DMS 273 treated with DMSO at 0.1 percent for 48 hours (cell line): ENCODE data around the gene CDC45.
A peak's percentile ranks its signal among the peaks of the same experiment; 100 is the strongest.
"Not testable (repeated sequence)": the region's sequence is repeated elsewhere in the genome, so short reads cannot be mapped to it uniquely, and the experiment has no call there.

ENCODE experiments used
- DNase-seq: peaks from one replicate; lab custom pipeline; 2025; lab: John Stamatoyannopoulos, UW

The CDC45 gene

GRCh38 chr22:19527861-19528417 lies 48.2 kb downstream of the CDC45 start:
- DNase-seq: no peak

- DNase-seq: no peak
These were observed 50.1 kb downstream of the CDC45 start for GRCh38 chr22:19529811-19530210.

GRCh38 chr22:19530751-19531150 lies 51.0 kb downstream of the CDC45 start:
- no peak for DNase-seq

- not testable (repeated sequence) for DNase-seq
These were observed 51.6 kb downstream of the CDC45 start for GRCh38 chr22:19531327-19531726.

- no peak for DNase-seq
These were observed 53.4 kb downstream of the CDC45 start for GRCh38 chr22:19533049-19533626.

GRCh38 chr22:19533857-19534256 lies 54.1 kb downstream of the CDC45 start:
- no peak for DNase-seq

- peak; percentile 35 for DNase-seq
These were observed 55.3 kb downstream of the CDC45 start for GRCh38 chr22:19535001-19535400.

GRCh38 chr22:19536564-19536963 lies 56.8 kb downstream of the CDC45 start:
- no peak for DNase-seq

GRCh38 chr22:19537941-19538488 lies 58.3 kb downstream of the CDC45 start:
- DNase-seq: no peak

- no peak for DNase-seq
These were observed 60.7 kb downstream of the CDC45 start for GRCh38 chr22:19540394-19540793.

- no peak for DNase-seq
These were observed 64.4 kb downstream of the CDC45 start for GRCh38 chr22:19543970-19544708.

- no peak for DNase-seq
These were observed 66.2 kb downstream of the CDC45 start for GRCh38 chr22:19545935-19546207.

GRCh38 chr22:19546680-19547079 lies 67.0 kb downstream of the CDC45 start:
- no peak for DNase-seq

- no peak for DNase-seq
These were observed 67.9 kb downstream of the CDC45 start for GRCh38 chr22:19547620-19548019.

- not testable (repeated sequence) for DNase-seq
These were observed 68.7 kb downstream of the CDC45 start for GRCh38 chr22:19548427-19548826.

- no peak for DNase-seq
These were observed 69.2 kb downstream of the CDC45 start for GRCh38 chr22:19548964-19549363.

GRCh38 chr22:19549428-19549827 lies 69.7 kb downstream of the CDC45 start:
- no peak for DNase-seq

GRCh38 chr22:19550382-19550781 lies 70.7 kb downstream of the CDC45 start:
- DNase-seq: no peak

GRCh38 chr22:19553201-19553600 lies 73.5 kb downstream of the CDC45 start:
- no peak for DNase-seq

GRCh38 chr22:19554834-19555404 lies 75.2 kb downstream of the CDC45 start:
- peak; percentile 1 for DNase-seq

- DNase-seq: no peak
These were observed 75.9 kb downstream of the CDC45 start for GRCh38 chr22:19555651-19556050.

GRCh38 chr22:19556963-19557545 lies 77.3 kb downstream of the CDC45 start:
- DNase-seq: no peak

GRCh38 chr22:19559324-19559811 lies 79.6 kb downstream of the CDC45 start:
- no peak for DNase-seq
